CD4-positive, CD25-positive, alpha-beta regulatory T cell (primary cell): ENCODE measurements around the gene FKBP14. TPM values are rescaled to one million over a fixed set of nuclear protein-coding genes. Genes with fewer than 3 reads are reported as not detected.

Experiments
- ATAC-seq, 2 donors: fragments of 150-1000 bp; cut with Tn5 transposase; one replicate each; pipeline ENCODE4 v1.10.0; 2021; ENCODE audit warnings: low read depth in 2 of 2, moderate number of reproducible peaks in 2 of 2, moderate library complexity in 1 of 2
- DNase-seq, 3 donors: peaks; one replicate each; pipeline versions ENCODE4 v3.0.0 to v3.0.0-alpha.2; 2012 to 2022; ENCODE audit warnings: mixed read lengths in 1 of 3
- H3K27ac ChIP-seq: one replicate; pipeline ENCODE4 v1.7.0; 2013; ENCODE audit warnings: mild to moderate bottlenecking, low read length; ENCODE audit not compliant: insufficient read depth, poor library complexity, severe bottlenecking
- H3K27me3 ChIP-seq: one replicate; pipeline ENCODE4 v1.7.0; 2013; ENCODE audit warnings: low read length; ENCODE audit not compliant: control insufficient read depth, insufficient read depth
- H3K36me3 ChIP-seq: one replicate; pipeline ENCODE4 v1.7.0; 2013; ENCODE audit warnings: mild to moderate bottlenecking, low read length, moderate library complexity; ENCODE audit not compliant: control insufficient read depth, insufficient read depth
- H3K4me1 ChIP-seq: 2 replicates; pipeline ENCODE4 v1.7.0; 2013; ENCODE audit warnings: mild to moderate bottlenecking, low read length; ENCODE audit not compliant: insufficient read depth, control insufficient read depth, poor library complexity, severe bottlenecking
- H3K4me3 ChIP-seq: one replicate; pipeline ENCODE4 v1.7.0; 2013; ENCODE audit warnings: low read depth, mild to moderate bottlenecking, low read length, moderate library complexity
- H3K9me3 ChIP-seq, 2 experiments: 1 replicate in 1 of 2; 2 replicates in 1 of 2; pipeline ENCODE4 v1.7.0; 2013; ENCODE audit warnings: low read length in 2 of 2, mild to moderate bottlenecking in 1 of 2, moderate library complexity in 1 of 2; ENCODE audit not compliant: control insufficient read depth in 2 of 2
- H3K27ac Mint-ChIP-seq, 3 donors: one replicate each; pipeline ENCODE4 v1.8.0; 2020 to 2022; ENCODE audit warnings: mild to moderate bottlenecking in 3 of 3, mixed read lengths in 3 of 3, moderate library complexity in 2 of 3
- H3K27me3 Mint-ChIP-seq: one replicate; pipeline ENCODE4 v1.8.0; 2022; ENCODE audit warnings: mild to moderate bottlenecking, mixed read lengths
- H3K36me3 Mint-ChIP-seq: one replicate; pipeline ENCODE4 v1.8.0; 2020; ENCODE audit warnings: mixed read lengths
- H3K4me1 Mint-ChIP-seq, 4 donors: one replicate each; pipeline ENCODE4 v1.8.0; 2020 to 2022; ENCODE audit warnings: mixed read lengths in 4 of 4, mild to moderate bottlenecking in 1 of 4
- H3K4me3 Mint-ChIP-seq, 4 donors: one replicate each; pipeline ENCODE4 v1.8.0; 2020 to 2022; ENCODE audit warnings: mild to moderate bottlenecking in 4 of 4, mixed read lengths in 4 of 4, moderate library complexity in 3 of 4
- H3K9me3 Mint-ChIP-seq, 7 donors: one replicate each; pipeline ENCODE4 v1.8.0; 2020 to 2022; ENCODE audit warnings: mixed read lengths in 7 of 7, mild to moderate bottlenecking in 3 of 7, moderate library complexity in 2 of 7
- polyA plus RNA-seq, 4 donors: library from polyadenylated mRNA; unstranded; fragments of 300-500 nt; fragmentation: Illumina TruSeq; gene quantifications; one replicate each; pipeline ENCODE4 v1.2.3, GENCODE V29; 2021
- total RNA-seq: library from RNA; stranded (reverse); gene quantifications from one replicate; pipeline ENCODE4 v1.2.3, GENCODE V29; 2022

Gene FKBP14
- total and polyA plus RNA-seq, 5 donors from 2014 or later, result 1.0 to 6.5 (median 2.0) TPM

- Mint-ChIP-seq H3K4me3 (no peak overlapping the region), H3K27ac (no peak overlapping the region), H3K9me3 (no peaks in the 10 kb centered on the region), H3K4me1 (peaks cover 6 to 32% (median 28%) of the 10 kb centered on the region in 4 donors), H3K36me3 (peaks cover 10% of the 10 kb centered on the region), H3K27me3 (no peaks in the 10 kb centered on the region)
- Histone ChIP-seq H3K4me1 (peaks cover 11% of the 10 kb centered on the region), H3K4me3 (no peak overlapping the region), H3K9me3 (no peaks in the 10 kb centered on the region), H3K27ac (no peak overlapping the region), H3K27me3 (no peaks in the 10 kb centered on the region), H3K36me3 (peaks cover 4% of the 10 kb centered on the region)
- no peak for DNase-seq
- ATAC-seq, result no peak
Measured at GRCh38 chr7:30020535-30020934, 6.0 kb downstream of the FKBP14 start.

- peaks cover 4% of the 10 kb centered on the region for H3K36me3 ChIP-seq
- H3K27ac Mint-ChIP-seq, result no peak overlapping the region
- H3K4me3 ChIP-seq, result no peak overlapping the region
- H3K4me1 Mint-ChIP-seq, result peaks cover 0 to 26% (median 22%) of the 10 kb centered on the region in 4 donors
- no peak for ATAC-seq
- H3K9me3 ChIP-seq, result no peaks in the 10 kb centered on the region
- DNase-seq, result no peak
- no peaks in the 10 kb centered on the region for H3K27me3 ChIP-seq
- no peaks in the 10 kb centered on the region for H3K9me3 Mint-ChIP-seq
- no peak overlapping the region for H3K4me3 Mint-ChIP-seq
- no peaks in the 10 kb centered on the region for H3K27me3 Mint-ChIP-seq
- peaks cover 6% of the 10 kb centered on the region for H3K4me1 ChIP-seq
- H3K27ac ChIP-seq, result no peak overlapping the region
- peaks cover 10% of the 10 kb centered on the region for H3K36me3 Mint-ChIP-seq
Measured at GRCh38 chr7:30019960-30020359, 6.5 kb downstream of the FKBP14 start.

GRCh38 chr7:30019387-30019786, 7.1 kb downstream of the FKBP14 start:
- H3K36me3 ChIP-seq, result peaks cover 4% of the 10 kb centered on the region
- Mint-ChIP-seq H3K27ac (peak overlapping the region in 1 of 3 donors; percentile 48), H3K4me3 (no peak overlapping the region), H3K27me3 (no peaks in the 10 kb centered on the region), H3K4me1 (peaks cover 0 to 22% (median 19%) of the 10 kb centered on the region in 4 donors), H3K36me3 (peaks cover 14% of the 10 kb centered on the region), H3K9me3 (no peaks in the 10 kb centered on the region)
- no peaks in the 10 kb centered on the region for H3K27me3 ChIP-seq
- no peak overlapping the region for H3K27ac ChIP-seq
- DNase-seq (no peak), ATAC-seq (no peak)
- no peaks in the 10 kb centered on the region for H3K4me1 ChIP-seq
- H3K4me3 ChIP-seq, result no peak overlapping the region
- no peaks in the 10 kb centered on the region for H3K9me3 ChIP-seq

GRCh38 chr7:30018451-30018850, 8.1 kb downstream of the FKBP14 start:
- H3K36me3 Mint-ChIP-seq, result peaks cover 15% of the 10 kb centered on the region
- H3K4me3 Mint-ChIP-seq, result no peak overlapping the region
- no peaks in the 10 kb centered on the region for H3K27me3 Mint-ChIP-seq
- Histone ChIP-seq H3K4me3 (no peak overlapping the region), H3K9me3 (no peaks in the 10 kb centered on the region), H3K4me1 (no peaks in the 10 kb centered on the region), H3K36me3 (peaks cover 4% of the 10 kb centered on the region), H3K27ac (no peak overlapping the region), H3K27me3 (no peaks in the 10 kb centered on the region)
- ATAC-seq (no peak), DNase-seq (no peak)
- H3K4me1 Mint-ChIP-seq, result peaks cover 0 to 17% (median 12%) of the 10 kb centered on the region in 4 donors
- no peaks in the 10 kb centered on the region for H3K9me3 Mint-ChIP-seq
- no peak overlapping the region for H3K27ac Mint-ChIP-seq

GRCh38 chr7:30012757-30013156, 13.7 kb downstream of the FKBP14 start:
- peaks cover 8% of the 10 kb centered on the region for H3K36me3 Mint-ChIP-seq
- H3K9me3 Mint-ChIP-seq, result no peaks in the 10 kb centered on the region
- ATAC-seq (no peak), DNase-seq (no peak)
- H3K9me3 ChIP-seq, result no peaks in the 10 kb centered on the region
- H3K4me3 Mint-ChIP-seq, result no peak overlapping the region
- no peaks in the 10 kb centered on the region for H3K27me3 Mint-ChIP-seq
- H3K27ac ChIP-seq, result no peak overlapping the region
- H3K36me3 ChIP-seq, result no peaks in the 10 kb centered on the region
- no peaks in the 10 kb centered on the region for H3K4me1 Mint-ChIP-seq
- no peak overlapping the region for H3K4me3 ChIP-seq
- H3K27ac Mint-ChIP-seq, result peak overlapping the region in 1 of 3 donors; percentile 3
- no peaks in the 10 kb centered on the region for H3K4me1 ChIP-seq
- H3K27me3 ChIP-seq, result no peaks in the 10 kb centered on the region

- no peaks in the 10 kb centered on the region for H3K4me1 ChIP-seq
- H3K9me3 ChIP-seq, result no peaks in the 10 kb centered on the region
- ATAC-seq, result no peak
- H3K4me3 ChIP-seq, result no peak overlapping the region
- H3K9me3 Mint-ChIP-seq, result no peaks in the 10 kb centered on the region
- peaks cover 2% of the 10 kb centered on the region for H3K27me3 ChIP-seq
- no peaks in the 10 kb centered on the region for H3K36me3 ChIP-seq
- H3K36me3 Mint-ChIP-seq, result peaks cover 8% of the 10 kb centered on the region
- DNase-seq, result no peak
- peaks cover 10% of the 10 kb centered on the region for H3K27me3 Mint-ChIP-seq
- no peaks in the 10 kb centered on the region for H3K4me1 Mint-ChIP-seq
- no peak overlapping the region for H3K4me3 Mint-ChIP-seq
- H3K27ac Mint-ChIP-seq, result no peak overlapping the region
- H3K27ac ChIP-seq, result no peak overlapping the region
Measured at GRCh38 chr7:30010021-30010420, 16.5 kb downstream of the FKBP14 start.

GRCh38 chr7:30005464-30005863, 21.0 kb downstream of the FKBP14 start:
- H3K27me3 ChIP-seq, result peaks cover 11% of the 10 kb centered on the region
- peaks cover 0 to 2% (median 0%) of the 10 kb centered on the region in 7 donors for H3K9me3 Mint-ChIP-seq
- peaks cover 29% of the 10 kb centered on the region for H3K27me3 Mint-ChIP-seq
- H3K4me3 ChIP-seq, result no peak overlapping the region
- no peak for DNase-seq
- H3K4me3 Mint-ChIP-seq, result no peak overlapping the region
- no peaks in the 10 kb centered on the region for H3K4me1 Mint-ChIP-seq
- no peaks in the 10 kb centered on the region for H3K36me3 ChIP-seq
- H3K27ac ChIP-seq, result no peak overlapping the region
- H3K9me3 ChIP-seq, result no peaks in the 10 kb centered on the region
- no peaks in the 10 kb centered on the region for H3K4me1 ChIP-seq
- ATAC-seq, result no peak
- no peak overlapping the region for H3K27ac Mint-ChIP-seq
- no peaks in the 10 kb centered on the region for H3K36me3 Mint-ChIP-seq

- H3K27ac Mint-ChIP-seq, result no peak overlapping the region
- H3K27me3 ChIP-seq, result peaks cover 14% of the 10 kb centered on the region
- peaks cover 0 to 4% (median 0%) of the 10 kb centered on the region in 7 donors for H3K9me3 Mint-ChIP-seq
- no peaks in the 10 kb centered on the region for H3K36me3 ChIP-seq
- ATAC-seq (no peak), DNase-seq (no peak)
- H3K27ac ChIP-seq, result no peak overlapping the region
- H3K4me3 Mint-ChIP-seq, result no peak overlapping the region
- H3K36me3 Mint-ChIP-seq, result no peaks in the 10 kb centered on the region
- H3K27me3 Mint-ChIP-seq, result peaks cover 47% of the 10 kb centered on the region
- H3K9me3 ChIP-seq, result no peaks in the 10 kb centered on the region
- no peaks in the 10 kb centered on the region for H3K4me1 Mint-ChIP-seq
- H3K4me1 ChIP-seq, result no peaks in the 10 kb centered on the region
- no peak overlapping the region for H3K4me3 ChIP-seq
Measured at GRCh38 chr7:30003098-30003497, 23.4 kb downstream of the FKBP14 start.
